SK-N-SH (cell line): ENCODE data around the gene KLK2. TPM values are rescaled to one million over a fixed set of nuclear protein-coding genes. Genes with fewer than 3 reads are reported as not detected.

Experiments
- CTCF ChIA-PET: fragments of 300-600, 350-600 bp; formaldehyde crosslinking; extraction: SDS; loops from one replicate; lab custom pipeline; 2021; lab: Yijun Ruan, JAX
- POLR2A ChIA-PET: fragments of 350-600 bp; sonication (Branson Sonifier 250); formaldehyde crosslinking; extraction: SDS; loops from one replicate; lab custom pipeline; 2020; ENCODE audit warnings: antibody characterized with exemption, inconsistent platforms; lab: Yijun Ruan, JAX
- DNase-seq: peaks from one replicate; pipeline ENCODE4 v3.0.0; 2012
- H2AFZ ChIP-seq: fragments of 200-600 bp; sonication (generic); 2 replicates; pipeline ENCODE4 v1.8.1; 2016; ENCODE audit warnings: antibody characterized with exemption, mild to moderate bottlenecking, low read depth
- H3F3A ChIP-seq: fragments of 200-600 bp; sonication (generic); replicated peaks from 2 replicates; pipeline ENCODE3; 2016; ENCODE audit warnings: antibody characterized with exemption, mild to moderate bottlenecking; ENCODE audit not compliant: insufficient read depth
- H3K27ac ChIP-seq, 2 experiments: fragments of 200-500 bp in 1 of 2; fragments of 200-600 bp in 1 of 2; sonication (Bioruptor generic) in 1 of 2; sonication (generic), shearing (Covaris generic) in 1 of 2; 2 replicates each; pipeline versions ENCODE4 v1.5.1 to v1.6.1; 2014 to 2016; ENCODE audit warnings: low read depth in 2 of 2, inconsistent platforms in 1 of 2, low read length in 1 of 2, mild to moderate bottlenecking in 1 of 2, mixed read lengths in 1 of 2
- H3K27me3 ChIP-seq: fragments of 200-600 bp; sonication (generic), shearing (Covaris generic); 2 replicates; pipeline ENCODE4 v1.6.1; 2016; ENCODE audit warnings: mixed run types; ENCODE audit not compliant: insufficient read depth
- H3K36me3 ChIP-seq, 2 experiments: fragments of 200-500 bp in 1 of 2; fragments of 200-600 bp in 1 of 2; sonication (Bioruptor generic) in 1 of 2; sonication (generic) in 1 of 2; replicated peaks in 1 of 2; 2 replicates each; pipeline versions ENCODE3 to v1.5.1; 2014 to 2016; ENCODE audit warnings: low read length in 1 of 2, mild to moderate bottlenecking in 1 of 2; ENCODE audit not compliant: insufficient read depth in 2 of 2, control insufficient read depth in 1 of 2
- H3K4me1 ChIP-seq, 2 experiments: fragments of 200-500 bp in 1 of 2; fragments of 200-600 bp in 1 of 2; sonication (Bioruptor generic) in 1 of 2; sonication (generic), shearing (Covaris generic) in 1 of 2; 2 replicates each; pipeline versions ENCODE4 v1.5.1 to v1.6.1; 2014 to 2016; ENCODE audit warnings: low read depth in 1 of 2, low read length in 1 of 2, mixed run types in 1 of 2; ENCODE audit not compliant: insufficient read depth in 2 of 2, control insufficient read depth in 1 of 2
- H3K4me2 ChIP-seq: fragments of 200-600 bp; sonication (generic), shearing (Covaris generic); 2 replicates; pipeline ENCODE4 v1.6.1; 2017; ENCODE audit warnings: mixed run types
- H3K4me3 ChIP-seq, 2 experiments: fragments of 200-500 bp in 1 of 2; fragments of 200-600 bp in 1 of 2; sonication (Bioruptor generic) in 1 of 2; sonication (generic), shearing (Covaris generic) in 1 of 2; 2 replicates each; pipeline versions ENCODE4 v1.5.1 to v1.8.1; 2014 to 2016; ENCODE audit warnings: low read depth in 2 of 2, inconsistent platforms in 1 of 2, low read length in 1 of 2, mild to moderate bottlenecking in 1 of 2, mixed read lengths in 1 of 2, moderate library complexity in 1 of 2
- H3K79me2 ChIP-seq: fragments of 200-600 bp; sonication (generic); 2 replicates; pipeline ENCODE4 v1.8.1; 2017; ENCODE audit warnings: mild to moderate bottlenecking; ENCODE audit not compliant: insufficient read depth
- H3K9ac ChIP-seq: fragments of 200-600 bp; sonication (generic); 2 replicates; pipeline ENCODE4 v1.6.1; 2017; ENCODE audit warnings: mixed run types
- H3K9me2 ChIP-seq: fragments of 200-600 bp; sonication (generic); 2 replicates; pipeline ENCODE4 v1.6.1; 2017; ENCODE audit warnings: mixed run types
- H3K9me3 ChIP-seq: fragments of 200-600 bp; sonication (generic); 2 replicates; pipeline ENCODE4 v1.6.1; 2017; ENCODE audit warnings: mixed run types, mild to moderate bottlenecking, moderate library complexity
- H4K20me1 ChIP-seq: fragments of 200-600 bp; sonication (generic); 2 replicates; pipeline ENCODE4 v1.6.1; 2017; ENCODE audit warnings: mild to moderate bottlenecking, mixed run types; ENCODE audit not compliant: insufficient read depth
- FOSL2 ChIP-seq: IDR thresholded peaks from 2 replicates; pipeline ENCODE4 v1.4.0; 2012; ENCODE audit warnings: low read depth, mild to moderate bottlenecking, moderate library complexity, borderline replicate concordance
- GATA2 ChIP-seq: sonication (generic); formaldehyde crosslinking; IDR thresholded peaks from 2 replicates; pipeline ENCODE4 v1.5.0; 2020; ENCODE audit warnings: mild to moderate bottlenecking, missing genetic modification reagents
- PBX3 ChIP-seq: IDR thresholded peaks from 2 replicates; pipeline ENCODE4; 2012
- RCOR1 ChIP-seq: fragments of 150-350 bp; IDR thresholded peaks from 2 replicates; pipeline ENCODE4 v1.6.1; 2017; ENCODE audit warnings: antibody characterized with exemption, low read length
- RFX5 ChIP-seq: IDR thresholded peaks from 2 replicates; pipeline ENCODE4 v1.6.1; 2012; ENCODE audit warnings: mild to moderate bottlenecking, improper control_type of control experiment, low read length
- SMC3 ChIP-seq: IDR thresholded peaks from 2 replicates; pipeline ENCODE4 v1.6.1; 2012; ENCODE audit warnings: low read depth, low read length, improper control_type of control experiment
- YY1 ChIP-seq: IDR thresholded peaks from 2 replicates; pipeline ENCODE4 v1.4.0; 2012; ENCODE audit warnings: low read depth, mild to moderate bottlenecking
- WGBS: methylation state at CpG from one replicate; pipeline ENCODE4 v1.1.6; 2017; ENCODE audit warnings: low lambda C conversion rate; 5-methylcytosine and 5-hydroxymethylcytosine counted together
- polyA plus RNA-seq, 3 experiments: library from polyadenylated mRNA; depleted of rRNA; stranded (reverse); fragments of >200 nt; gene quantifications; 2 replicates each; pipeline ENCODE4 v1.2.3, GENCODE V29; 2012
- TF ChIP-seq, protein P1 (sequence below): fragments of 200-600 bp; sonication (generic); IDR thresholded peaks from 2 replicates; pipeline ENCODE4 v1.6.1; 2017; ENCODE audit warnings: antibody characterized with exemption, mild to moderate bottlenecking, moderate library complexity
- TF ChIP-seq, protein P2 (sequence below): IDR thresholded peaks from 2 replicates; pipeline ENCODE4 v1.6.1; 2012; ENCODE audit warnings: mild to moderate bottlenecking, low read depth, low read length, moderate library complexity
- TF ChIP-seq, protein P3 (sequence below): IDR thresholded peaks from 2 replicates; pipeline ENCODE4 v1.4.0; 2012; ENCODE audit warnings: low read depth, borderline replicate concordance
- TF ChIP-seq, protein P4 (sequence below): IDR thresholded peaks from 2 replicates; pipeline ENCODE4 v1.4.0; 2012; ENCODE audit warnings: low read depth

KLK2 gene
- polyA plus RNA-seq, 1 of the 3 experiments (the other 2 are of a cell fraction): 0.15 TPM

GRCh38 chr19:50837300-50837699 is 35.9 kb upstream of the KLK2 start:
- Histone ChIP-seq H3K79me2 (no peaks in the 10 kb centered on the region), H3K27me3 (peaks cover 22% of the 10 kb centered on the region; the same call in 1 of the 2 replicates), H3K4me3 (no peak overlapping the region), H3K9ac (no peak overlapping the region), H3K4me2 (no peak overlapping the region), H3K9me2 (no peaks in the 10 kb centered on the region), H3K4me1 (peaks cover 0 to 7% of the 10 kb centered on the region in 2 experiments; a peak in 1 of 4 replicates), H3K9me3 (no peaks in the 10 kb centered on the region), H4K20me1 (no peaks in the 10 kb centered on the region), H2AFZ (no peak overlapping the region), H3K27ac (no peak overlapping the region), H3F3A (no peaks in the 10 kb centered on the region), H3K36me3 (no peaks in the 10 kb centered on the region)
- 25% methylated on average over 8 of the region's 10 CpGs for WGBS
- no peak for DNase-seq
- POLR2A ChIA-PET: no interaction called here
- TF ChIP-seq YY1 (no peak), SMC3 (no peak), RCOR1 (no peak), RFX5 (no peak), FOSL2 (no peak), PBX3 (no peak), GATA2 (no peak)
- TF ChIP-seq, protein P1, sequence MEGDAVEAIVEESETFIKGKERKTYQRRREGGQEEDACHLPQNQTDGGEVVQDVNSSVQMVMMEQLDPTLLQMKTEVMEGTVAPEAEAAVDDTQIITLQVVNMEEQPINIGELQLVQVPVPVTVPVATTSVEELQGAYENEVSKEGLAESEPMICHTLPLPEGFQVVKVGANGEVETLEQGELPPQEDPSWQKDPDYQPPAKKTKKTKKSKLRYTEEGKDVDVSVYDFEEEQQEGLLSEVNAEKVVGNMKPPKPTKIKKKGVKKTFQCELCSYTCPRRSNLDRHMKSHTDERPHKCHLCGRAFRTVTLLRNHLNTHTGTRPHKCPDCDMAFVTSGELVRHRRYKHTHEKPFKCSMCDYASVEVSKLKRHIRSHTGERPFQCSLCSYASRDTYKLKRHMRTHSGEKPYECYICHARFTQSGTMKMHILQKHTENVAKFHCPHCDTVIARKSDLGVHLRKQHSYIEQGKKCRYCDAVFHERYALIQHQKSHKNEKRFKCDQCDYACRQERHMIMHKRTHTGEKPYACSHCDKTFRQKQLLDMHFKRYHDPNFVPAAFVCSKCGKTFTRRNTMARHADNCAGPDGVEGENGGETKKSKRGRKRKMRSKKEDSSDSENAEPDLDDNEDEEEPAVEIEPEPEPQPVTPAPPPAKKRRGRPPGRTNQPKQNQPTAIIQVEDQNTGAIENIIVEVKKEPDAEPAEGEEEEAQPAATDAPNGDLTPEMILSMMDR: no peak
- TF ChIP-seq, protein P2, sequence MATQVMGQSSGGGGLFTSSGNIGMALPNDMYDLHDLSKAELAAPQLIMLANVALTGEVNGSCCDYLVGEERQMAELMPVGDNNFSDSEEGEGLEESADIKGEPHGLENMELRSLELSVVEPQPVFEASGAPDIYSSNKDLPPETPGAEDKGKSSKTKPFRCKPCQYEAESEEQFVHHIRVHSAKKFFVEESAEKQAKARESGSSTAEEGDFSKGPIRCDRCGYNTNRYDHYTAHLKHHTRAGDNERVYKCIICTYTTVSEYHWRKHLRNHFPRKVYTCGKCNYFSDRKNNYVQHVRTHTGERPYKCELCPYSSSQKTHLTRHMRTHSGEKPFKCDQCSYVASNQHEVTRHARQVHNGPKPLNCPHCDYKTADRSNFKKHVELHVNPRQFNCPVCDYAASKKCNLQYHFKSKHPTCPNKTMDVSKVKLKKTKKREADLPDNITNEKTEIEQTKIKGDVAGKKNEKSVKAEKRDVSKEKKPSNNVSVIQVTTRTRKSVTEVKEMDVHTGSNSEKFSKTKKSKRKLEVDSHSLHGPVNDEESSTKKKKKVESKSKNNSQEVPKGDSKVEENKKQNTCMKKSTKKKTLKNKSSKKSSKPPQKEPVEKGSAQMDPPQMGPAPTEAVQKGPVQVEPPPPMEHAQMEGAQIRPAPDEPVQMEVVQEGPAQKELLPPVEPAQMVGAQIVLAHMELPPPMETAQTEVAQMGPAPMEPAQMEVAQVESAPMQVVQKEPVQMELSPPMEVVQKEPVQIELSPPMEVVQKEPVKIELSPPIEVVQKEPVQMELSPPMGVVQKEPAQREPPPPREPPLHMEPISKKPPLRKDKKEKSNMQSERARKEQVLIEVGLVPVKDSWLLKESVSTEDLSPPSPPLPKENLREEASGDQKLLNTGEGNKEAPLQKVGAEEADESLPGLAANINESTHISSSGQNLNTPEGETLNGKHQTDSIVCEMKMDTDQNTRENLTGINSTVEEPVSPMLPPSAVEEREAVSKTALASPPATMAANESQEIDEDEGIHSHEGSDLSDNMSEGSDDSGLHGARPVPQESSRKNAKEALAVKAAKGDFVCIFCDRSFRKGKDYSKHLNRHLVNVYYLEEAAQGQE: no peak
- TF ChIP-seq, protein P3, sequence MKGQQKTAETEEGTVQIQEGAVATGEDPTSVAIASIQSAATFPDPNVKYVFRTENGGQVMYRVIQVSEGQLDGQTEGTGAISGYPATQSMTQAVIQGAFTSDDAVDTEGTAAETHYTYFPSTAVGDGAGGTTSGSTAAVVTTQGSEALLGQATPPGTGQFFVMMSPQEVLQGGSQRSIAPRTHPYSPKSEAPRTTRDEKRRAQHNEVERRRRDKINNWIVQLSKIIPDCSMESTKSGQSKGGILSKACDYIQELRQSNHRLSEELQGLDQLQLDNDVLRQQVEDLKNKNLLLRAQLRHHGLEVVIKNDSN: no peak
- TF ChIP-seq, protein P4, sequence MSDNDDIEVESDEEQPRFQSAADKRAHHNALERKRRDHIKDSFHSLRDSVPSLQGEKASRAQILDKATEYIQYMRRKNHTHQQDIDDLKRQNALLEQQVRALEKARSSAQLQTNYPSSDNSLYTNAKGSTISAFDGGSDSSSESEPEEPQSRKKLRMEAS: no peak
- CTCF ChIA-PET: interaction anchor here (0.6 to 0.7 kb wide), 2 partner anchors 44 to 85 kb away, joined by 3 read pairs; no protein-coding TSS in a partner anchor
